Measurements from ENCODE around the gene PRDM13.
"Not testable (repeated sequence)": the region's sequence is repeated elsewhere in the genome, so short reads cannot be mapped to it uniquely, and the experiment has no call there.

PRDM13 gene

GRCh38 chr6:99629293-99629692 is 22.7 kb downstream of the PRDM13 start:
- no peak for DNase-seq (ENCODE audit: low read depth in 2 of 2)

GRCh38 chr6:99637629-99638028 is 31.0 kb downstream of the PRDM13 start:
- DNase-seq (ENCODE audit: low read depth in 2 of 2), result no peak

GRCh38 chr6:99638358-99638757 is 31.7 kb downstream of the PRDM13 start:
- DNase-seq (ENCODE audit: low read depth in 2 of 2), result not testable (repeated sequence)

GRCh38 chr6:99641270-99641669 is 34.6 kb downstream of the PRDM13 start:
- no peak for DNase-seq (ENCODE audit: low read depth in 2 of 2)

- DNase-seq (ENCODE audit: low read depth in 2 of 2), result no peak
These were observed 39.4 kb downstream of the PRDM13 start for GRCh38 chr6:99645986-99646385.

GRCh38 chr6:99650091-99650571 is 43.5 kb downstream of the PRDM13 start:
- not testable (repeated sequence) for DNase-seq (ENCODE audit: low read depth in 2 of 2)

GRCh38 chr6:99660206-99660605 is 53.6 kb downstream of the PRDM13 start:
- no peak for DNase-seq (ENCODE audit: low read depth in 2 of 2)

GRCh38 chr6:99661870-99662269 is 55.2 kb downstream of the PRDM13 start:
- DNase-seq (ENCODE audit: low read depth in 2 of 2), result no peak

GRCh38 chr6:99662616-99663015 is 56.0 kb downstream of the PRDM13 start:
- no peak for DNase-seq (ENCODE audit: low read depth in 2 of 2)
